K562 (cell line): Measurements from ENCODE around the gene RPUSD2. TPM values are rescaled to one million over a fixed set of nuclear protein-coding genes. Genes with fewer than 3 reads are reported as not detected.

Source experiments
- ARID4B ChIP-seq: sonication (generic); formaldehyde crosslinking; IDR thresholded peaks from 2 replicates; pipeline ENCODE4 v1.8.0; 2022; ENCODE audit warnings: mild to moderate bottlenecking, missing genetic modification reagents
- RREB1 ChIP-seq: fragments of 250-450 bp; sonication (Bioruptor Pico); IDR thresholded peaks from 2 replicates; pipeline ENCODE4 v1.4.0; 2020
- SFPQ ChIP-seq: fragments of 200-400 bp; formaldehyde crosslinking; IDR thresholded peaks from 2 replicates; pipeline ENCODE4 v1.6.1; 2017; ENCODE audit warnings: mild to moderate bottlenecking, low read depth, low read length, moderate library complexity
- ZBTB34 ChIP-seq: fragments of 250-450 bp; sonication (Bioruptor Pico); IDR thresholded peaks from 2 replicates; pipeline ENCODE4 v1.8.0; 2021; ENCODE audit warnings: mild to moderate bottlenecking, moderate library complexity
- ZNF354B ChIP-seq: fragments of 250-450 bp; sonication (Bioruptor Pico); IDR thresholded peaks from 2 replicates; pipeline ENCODE4 v1.4.0; 2020
- ZNF609 ChIP-seq: sonication (generic); formaldehyde crosslinking; IDR thresholded peaks from 2 replicates; pipeline ENCODE4 v1.8.1; 2023; ENCODE audit warnings: missing genetic modification reagents, mild to moderate bottlenecking, borderline replicate concordance
- polyA plus RNA-seq, 8 experiments: library from polyadenylated mRNA; depleted of rRNA in 4 of 8; stranded (reverse) in 5 of 8; unstranded in 3 of 8; fragments of >200 nt; fragmentation: Nextera tagmentation in 2 of 8; fragmentation: Illumina TruSeq in 1 of 8; extraction: Ambion mirVana in 2 of 8; extraction: Trizol in 1 of 8; gene quantifications; 2 replicates each; pipeline versions ENCODE4 v1.2.1 to v1.2.3, GENCODE V29; 2011 to 2014; ENCODE audit warnings: inconsistent platforms in 1 of 8, missing spikeins in 1 of 8
- total RNA-seq, 7 experiments: library from RNA; depleted of rRNA in 6 of 7; stranded (reverse); fragments of >200 nt in 6 of 7; fragmentation: Illumina TruSeq in 2 of 7; extraction: Trizol in 2 of 7; gene quantifications; 2 replicates each; pipeline versions ENCODE4 v1.2.1 to v1.2.3, GENCODE V29; 2011 to 2021; ENCODE audit warnings: low replicate concordance in 1 of 7

The RPUSD2 gene
- total and polyA plus RNA-seq, 9 of the 15 experiments (the other 6 are each of a cell fraction or from before 2014, with no cell fraction given): 3.7 to 30.2 (median 14.3) TPM

- TF ChIP-seq RREB1: 0 out of 2 replicates have a peak, but pooled peaks have one; percentile 38
- no peak for TF ChIP-seq ZNF609 (CRISPR knock-in tag)
- TF ChIP-seq ZBTB34 (CRISPR knock-in tag): no peak
- no peak for TF ChIP-seq SFPQ
- no peak for TF ChIP-seq ZNF354B (CRISPR knock-in tag)
- TF ChIP-seq ARID4B (CRISPR knock-in tag): no peak; the same call in 1 of the 2 replicates
These were observed 4.3 kb upstream of the RPUSD2 start, which contains the start of gene CCDC32 (continued) for GRCh38 chr15:40564591-40565332.
